ENCODE data around the gene CSRP1. TPM values are rescaled to one million over a fixed set of nuclear protein-coding genes. Genes with fewer than 3 reads are reported as not detected.

Gene CSRP1
- total RNA-seq, 1 donor from 2014 or later: 630 TPM

GRCh38 chr1:201485184-201485774 lies 21.6 kb downstream of the CSRP1 start:
- TF ChIP-seq, protein P1, sequence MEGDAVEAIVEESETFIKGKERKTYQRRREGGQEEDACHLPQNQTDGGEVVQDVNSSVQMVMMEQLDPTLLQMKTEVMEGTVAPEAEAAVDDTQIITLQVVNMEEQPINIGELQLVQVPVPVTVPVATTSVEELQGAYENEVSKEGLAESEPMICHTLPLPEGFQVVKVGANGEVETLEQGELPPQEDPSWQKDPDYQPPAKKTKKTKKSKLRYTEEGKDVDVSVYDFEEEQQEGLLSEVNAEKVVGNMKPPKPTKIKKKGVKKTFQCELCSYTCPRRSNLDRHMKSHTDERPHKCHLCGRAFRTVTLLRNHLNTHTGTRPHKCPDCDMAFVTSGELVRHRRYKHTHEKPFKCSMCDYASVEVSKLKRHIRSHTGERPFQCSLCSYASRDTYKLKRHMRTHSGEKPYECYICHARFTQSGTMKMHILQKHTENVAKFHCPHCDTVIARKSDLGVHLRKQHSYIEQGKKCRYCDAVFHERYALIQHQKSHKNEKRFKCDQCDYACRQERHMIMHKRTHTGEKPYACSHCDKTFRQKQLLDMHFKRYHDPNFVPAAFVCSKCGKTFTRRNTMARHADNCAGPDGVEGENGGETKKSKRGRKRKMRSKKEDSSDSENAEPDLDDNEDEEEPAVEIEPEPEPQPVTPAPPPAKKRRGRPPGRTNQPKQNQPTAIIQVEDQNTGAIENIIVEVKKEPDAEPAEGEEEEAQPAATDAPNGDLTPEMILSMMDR (conservative IDR thresholded peaks at IDR 0.05; ENCODE audit: low read depth, low read length): no peak
- no peak for DNase-seq (ENCODE audit: low read depth)

GRCh38 chr1:201483373-201483949 lies 23.5 kb downstream of the CSRP1 start:
- TF ChIP-seq, protein P1 (conservative IDR thresholded peaks at IDR 0.05; ENCODE audit: low read depth, low read length): no peak
- no peak for DNase-seq (ENCODE audit: low read depth)
- no peak overlapping the region for H3K4me3 ChIP-seq (ENCODE audit: low read depth, low read length)

More at GRCh38 chr1:201485184-201485774, 21.6 kb downstream of the CSRP1 start:
- no peak overlapping the region for H3K4me3 ChIP-seq (ENCODE audit: low read depth, low read length)

- TF ChIP-seq, protein P1 (conservative IDR thresholded peaks at IDR 0.05; ENCODE audit: low read depth, low read length): no peak
- no peak overlapping the region for H3K4me3 ChIP-seq (ENCODE audit: low read depth, low read length)
- no peak for DNase-seq (ENCODE audit: low read depth)
Measured at GRCh38 chr1:201482755-201483154, 24.2 kb downstream of the CSRP1 start.

DNA sequence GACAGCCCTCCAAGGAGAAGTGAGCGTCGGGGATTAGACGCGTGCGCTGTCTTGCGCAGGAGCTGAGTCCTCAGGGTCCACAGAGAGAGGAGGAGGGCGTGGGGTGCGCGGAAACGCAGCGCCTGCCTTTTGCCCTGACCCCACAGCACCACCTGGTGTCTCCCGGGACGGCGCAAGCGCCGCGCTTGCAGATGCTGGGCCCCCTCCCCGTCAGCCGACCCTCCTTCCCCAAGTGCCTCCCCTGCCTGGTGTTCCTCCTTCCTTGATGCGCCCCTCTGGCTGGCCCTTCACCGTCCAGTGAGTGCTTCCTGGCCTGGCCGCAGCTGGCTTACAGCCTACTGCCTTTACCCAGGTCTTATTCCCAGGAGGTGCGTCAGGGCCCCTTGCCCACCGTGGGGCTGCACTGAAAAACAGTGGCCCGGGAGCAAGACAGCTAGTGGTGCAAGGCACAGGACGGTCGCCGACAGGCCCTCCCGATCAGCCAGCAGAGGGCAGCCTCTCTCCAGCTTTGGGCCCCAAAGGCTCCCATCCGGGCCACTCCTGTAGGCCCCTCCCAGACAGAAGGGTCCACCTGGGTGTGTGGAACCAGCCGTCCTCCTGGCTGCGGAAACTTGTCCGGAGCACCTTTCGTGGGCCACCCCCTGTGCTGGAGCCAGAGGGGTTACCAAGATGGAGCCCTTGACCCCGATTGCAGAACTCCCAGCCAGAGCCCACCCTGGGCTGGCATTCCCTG lies 25.0 kb downstream of the CSRP1 start:
- TF ChIP-seq, protein P1 (conservative IDR thresholded peaks at IDR 0.05; ENCODE audit: low read depth, low read length): peak; percentile 69
- H3K4me3 ChIP-seq (ENCODE audit: low read depth, low read length): peak overlapping the region; percentile 40
- DNase-seq (ENCODE audit: low read depth): no peak

DNA sequence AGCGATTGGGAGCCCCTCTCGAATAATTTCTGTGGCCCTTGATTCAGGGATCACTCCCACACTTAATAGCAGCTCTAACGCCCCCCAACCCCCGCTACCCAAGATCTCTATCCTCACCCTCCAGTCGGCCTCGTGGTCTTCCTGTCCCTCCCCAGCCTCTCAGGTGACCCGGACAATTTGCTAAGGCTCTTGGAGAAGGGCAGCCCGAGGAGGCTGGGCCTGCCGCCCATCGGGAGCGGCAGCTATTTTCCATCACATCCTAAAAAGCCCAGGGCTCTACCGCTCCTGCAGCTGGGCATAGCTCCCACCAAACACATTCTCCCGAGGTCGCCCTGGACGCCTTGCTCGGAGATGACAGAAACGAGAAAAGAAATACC lies 25.9 kb downstream of the CSRP1 start:
- DNase-seq (ENCODE audit: low read depth): no peak
- TF ChIP-seq, protein P1 (conservative IDR thresholded peaks at IDR 0.05; ENCODE audit: low read depth, low read length): no peak
- H3K4me3 ChIP-seq (ENCODE audit: low read depth, low read length): peak overlapping the region; percentile 42

GRCh38 chr1:201480231-201481003 lies 26.5 kb downstream of the CSRP1 start:
- no peak for DNase-seq (ENCODE audit: low read depth)
- TF ChIP-seq, protein P1 (conservative IDR thresholded peaks at IDR 0.05; ENCODE audit: low read depth, low read length): peak; percentile 11
- H3K4me3 ChIP-seq (ENCODE audit: low read depth, low read length): peak overlapping the region; percentile 42

All from epithelial cell of proximal tubule (primary cell).